Hepatocyte (in vitro differentiated cells): ENCODE measurements around the gene MPZL1. TPM values are rescaled to one million over a fixed set of nuclear protein-coding genes. Genes with fewer than 3 reads are reported as not detected.

Experiments used
- DNase-seq: peaks from one replicate; pipeline ENCODE4 v3.0.0-alpha.2; 2016; ENCODE audit warnings: low spot score
- H2AFZ ChIP-seq: fragments of 200-600 bp; sonication (generic); 2 replicates; pipeline ENCODE4 v1.6.0; 2016; ENCODE audit warnings: antibody characterized with exemption, mild to moderate bottlenecking
- H3K27ac ChIP-seq: fragments of 200-600 bp; sonication (generic); 2 replicates; pipeline ENCODE4 v1.5.1; 2016; ENCODE audit warnings: mild to moderate bottlenecking
- H3K27me3 ChIP-seq: fragments of 200-600 bp; sonication (generic); 2 replicates; pipeline ENCODE4 v1.6.1; 2016
- H3K36me3 ChIP-seq: fragments of 200-600 bp; sonication (generic); replicated peaks from 2 replicates; pipeline ENCODE4 v1.5.1; 2016; ENCODE audit warnings: low read depth; ENCODE audit not compliant: insufficient read depth
- H3K4me1 ChIP-seq: fragments of 200-600 bp; sonication (generic); 2 replicates; pipeline ENCODE4 v1.5.1; 2016; ENCODE audit warnings: mild to moderate bottlenecking, moderate library complexity; ENCODE audit not compliant: insufficient read depth
- H3K4me2 ChIP-seq: fragments of 200-600 bp; sonication (generic); 2 replicates; pipeline ENCODE4 v1.6.0; 2016
- H3K4me3 ChIP-seq: fragments of 200-600 bp; sonication (generic); 2 replicates; pipeline ENCODE4 v1.5.1; 2016; ENCODE audit warnings: mild to moderate bottlenecking
- H3K79me2 ChIP-seq: fragments of 200-600 bp; sonication (generic); 2 replicates; pipeline ENCODE4 v1.6.0; 2017; ENCODE audit warnings: mild to moderate bottlenecking
- H3K9me2 ChIP-seq: fragments of 200-600 bp; sonication (generic); replicated peaks from 2 replicates; pipeline ENCODE4 v1.6.0; 2017; ENCODE audit warnings: mild to moderate bottlenecking; ENCODE audit not compliant: insufficient read depth
- H3K9me3 ChIP-seq: fragments of 200-600 bp; sonication (generic); 2 replicates; pipeline ENCODE4 v1.5.1; 2016; ENCODE audit warnings: low read depth, mild to moderate bottlenecking
- H4K20me1 ChIP-seq: fragments of 200-600 bp; sonication (generic); 2 replicates; pipeline ENCODE4 v1.6.0; 2016; ENCODE audit warnings: mild to moderate bottlenecking; ENCODE audit not compliant: insufficient read depth, poor library complexity, severe bottlenecking
- EZH2 ChIP-seq: fragments of 200-600 bp; sonication (generic); IDR thresholded peaks from 2 replicates; pipeline ENCODE4 v1.6.1; 2016; ENCODE audit warnings: antibody characterized with exemption, mild to moderate bottlenecking, borderline replicate concordance
- EZH2phosphoT487 ChIP-seq: fragments of 200-600 bp; sonication (generic); IDR thresholded peaks from one replicate; pipeline ENCODE4 v1.6.1; 2018; ENCODE audit warnings: antibody characterized with exemption, mild to moderate bottlenecking, low read depth, moderate library complexity; ENCODE audit not compliant: unreplicated experiment, severe bottlenecking
- WGBS: methylation state at CpG from one replicate; pipeline ENCODE4 v1.1.6; 2016; ENCODE audit warnings: low lambda C conversion rate; ENCODE audit errors: missing lambda C conversion rate; 5-methylcytosine and 5-hydroxymethylcytosine counted together
- polyA plus RNA-seq: library from polyadenylated mRNA; unstranded; fragments of >200 nt; fragmentation: Nextera tagmentation; extraction: Ambion mirVana; gene quantifications from 2 replicates; pipeline ENCODE4 v1.2.1, GENCODE V29; 2016
- total RNA-seq: library from RNA; depleted of rRNA; stranded (reverse); fragments of >200 nt; gene quantifications from 2 replicates; pipeline ENCODE4 v1.2.3, GENCODE V29; 2014
- TF ChIP-seq, protein P1 (sequence below): fragments of 200-600 bp; sonication (generic); IDR thresholded peaks from 2 replicates; pipeline ENCODE4 v1.5.1; 2016; ENCODE audit warnings: antibody characterized with exemption, mild to moderate bottlenecking; ENCODE audit not compliant: poor library complexity

Gene MPZL1
- total and polyA plus RNA-seq, 2 experiments from 2014 or later = 176 to 245 TPM

DNA sequence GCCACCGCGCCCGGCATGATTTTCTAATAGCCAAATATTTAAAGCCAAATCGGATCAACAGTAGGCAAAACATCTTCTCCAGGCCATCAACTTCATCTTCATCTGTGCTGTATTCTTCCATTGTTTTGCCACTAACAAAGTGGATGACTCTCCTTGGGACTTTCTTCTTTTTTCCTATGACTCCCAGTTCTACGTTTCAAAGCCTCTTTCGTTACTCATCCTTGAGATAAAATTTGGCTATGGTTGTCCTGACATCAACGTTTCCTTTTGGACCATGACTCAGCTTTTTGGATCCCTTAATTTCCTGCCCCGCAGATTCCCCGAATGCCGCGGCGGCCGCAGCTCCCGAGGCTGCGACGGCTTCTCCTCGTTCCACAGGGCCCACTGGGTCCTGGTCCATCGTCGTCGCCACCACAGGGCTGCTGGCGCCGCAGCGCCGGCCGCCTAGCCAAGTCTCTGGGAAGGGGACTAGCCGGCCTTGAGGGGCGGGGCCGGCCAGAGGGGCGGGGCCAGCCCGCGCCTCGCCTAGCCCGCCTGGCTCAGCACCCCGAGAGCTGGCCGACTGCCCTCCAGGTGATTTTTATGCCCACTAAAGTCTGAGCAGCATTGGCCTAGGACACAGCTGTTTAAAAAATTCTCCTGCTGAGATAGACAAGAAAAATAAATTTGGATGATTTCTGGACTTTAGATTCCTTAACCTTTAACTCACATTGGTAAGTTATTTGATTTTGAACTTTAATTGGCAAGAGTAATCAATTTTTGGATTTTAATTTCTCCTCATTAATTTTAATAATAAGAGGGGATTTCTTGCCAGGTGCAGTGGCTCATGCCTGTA, 98.3 kb downstream of the MPZL1 start:
- TF ChIP-seq EZH2phosphoT487 (no peak), EZH2 (no peak)
- TF ChIP-seq, protein P1, sequence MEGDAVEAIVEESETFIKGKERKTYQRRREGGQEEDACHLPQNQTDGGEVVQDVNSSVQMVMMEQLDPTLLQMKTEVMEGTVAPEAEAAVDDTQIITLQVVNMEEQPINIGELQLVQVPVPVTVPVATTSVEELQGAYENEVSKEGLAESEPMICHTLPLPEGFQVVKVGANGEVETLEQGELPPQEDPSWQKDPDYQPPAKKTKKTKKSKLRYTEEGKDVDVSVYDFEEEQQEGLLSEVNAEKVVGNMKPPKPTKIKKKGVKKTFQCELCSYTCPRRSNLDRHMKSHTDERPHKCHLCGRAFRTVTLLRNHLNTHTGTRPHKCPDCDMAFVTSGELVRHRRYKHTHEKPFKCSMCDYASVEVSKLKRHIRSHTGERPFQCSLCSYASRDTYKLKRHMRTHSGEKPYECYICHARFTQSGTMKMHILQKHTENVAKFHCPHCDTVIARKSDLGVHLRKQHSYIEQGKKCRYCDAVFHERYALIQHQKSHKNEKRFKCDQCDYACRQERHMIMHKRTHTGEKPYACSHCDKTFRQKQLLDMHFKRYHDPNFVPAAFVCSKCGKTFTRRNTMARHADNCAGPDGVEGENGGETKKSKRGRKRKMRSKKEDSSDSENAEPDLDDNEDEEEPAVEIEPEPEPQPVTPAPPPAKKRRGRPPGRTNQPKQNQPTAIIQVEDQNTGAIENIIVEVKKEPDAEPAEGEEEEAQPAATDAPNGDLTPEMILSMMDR = no peak
- Histone ChIP-seq H3K9me2 (no peaks in the 10 kb centered on the region), H3K27ac (no peak overlapping the region), H3K4me2 (peak overlapping the region; percentile 72), H2AFZ (peak overlapping the region; percentile 2), H3K9me3 (no peaks in the 10 kb centered on the region), H3K4me1 (peaks cover 4% of the 10 kb centered on the region), H3K27me3 (no peaks in the 10 kb centered on the region), H3K36me3 (no peaks in the 10 kb centered on the region), H4K20me1 (no peaks in the 10 kb centered on the region), H3K79me2 (no peaks in the 10 kb centered on the region), H3K4me3 (peak overlapping the region; percentile 2)
- WGBS = 17% methylated on average over 35 of the region's 35 CpGs
- peak; percentile 77 for DNase-seq

- TF ChIP-seq EZH2phosphoT487 (no peak), EZH2 (no peak)
- TF ChIP-seq, protein P1 = no peak
- no peak overlapping the region for H2AFZ ChIP-seq
- H3K27me3 ChIP-seq = no peaks in the 10 kb centered on the region
- WGBS = 87% methylated on average over 12 of the region's 12 CpGs
- DNase-seq = no peak
- no peaks in the 10 kb centered on the region for H3K9me3 ChIP-seq
- no peak overlapping the region for H3K4me3 ChIP-seq
- H3K9me2 ChIP-seq = no peaks in the 10 kb centered on the region
- no peaks in the 10 kb centered on the region for H3K79me2 ChIP-seq
- H3K27ac ChIP-seq = no peak overlapping the region
- H3K4me2 ChIP-seq = peak overlapping the region; percentile 72
- no peaks in the 10 kb centered on the region for H4K20me1 ChIP-seq
- no peaks in the 10 kb centered on the region for H3K36me3 ChIP-seq
- H3K4me1 ChIP-seq = peaks cover 4% of the 10 kb centered on the region
Measured at GRCh38 chr1:167820684-167821355, 99.0 kb downstream of the MPZL1 start.

GRCh38 chr1:167821356-167821685, 99.5 kb downstream of the MPZL1 start:
- Histone ChIP-seq H3K9me2 (no peaks in the 10 kb centered on the region), H3K4me3 (no peak overlapping the region), H3K36me3 (no peaks in the 10 kb centered on the region), H4K20me1 (no peaks in the 10 kb centered on the region), H3K4me2 (no peak overlapping the region), H3K9me3 (no peaks in the 10 kb centered on the region), H3K27ac (no peak overlapping the region), H3K79me2 (no peaks in the 10 kb centered on the region), H3K27me3 (no peaks in the 10 kb centered on the region), H2AFZ (no peak overlapping the region), H3K4me1 (peaks cover 4% of the 10 kb centered on the region)
- TF ChIP-seq, protein P1 = no peak
- TF ChIP-seq EZH2 = no peak
- TF ChIP-seq EZH2phosphoT487 = no peak
- 85% methylated on average over 6 of the region's 6 CpGs for WGBS
- DNase-seq = no peak
